Measurements from ENCODE around the gene C10orf120. TPM values are rescaled to one million over a fixed set of nuclear protein-coding genes. Genes with fewer than 3 reads are reported as not detected.

C10orf120 gene
- total RNA-seq, 2 donors from 2014 or later: not detected

- H3K4me1 ChIP-seq: peaks cover 5% of the 10 kb centered on the region
- no peaks in the 10 kb centered on the region for H3K27me3 ChIP-seq
- no peak for DNase-seq
- H3K9me3 ChIP-seq: no peaks in the 10 kb centered on the region
- WGBS, 2 donors: 86 to 90% methylated on average over 5 of the region's 5 CpGs
- no peak for ATAC-seq
- intact Hi-C loops (cut with DNase I): no loop called here
- TF ChIP-seq, protein P1, sequence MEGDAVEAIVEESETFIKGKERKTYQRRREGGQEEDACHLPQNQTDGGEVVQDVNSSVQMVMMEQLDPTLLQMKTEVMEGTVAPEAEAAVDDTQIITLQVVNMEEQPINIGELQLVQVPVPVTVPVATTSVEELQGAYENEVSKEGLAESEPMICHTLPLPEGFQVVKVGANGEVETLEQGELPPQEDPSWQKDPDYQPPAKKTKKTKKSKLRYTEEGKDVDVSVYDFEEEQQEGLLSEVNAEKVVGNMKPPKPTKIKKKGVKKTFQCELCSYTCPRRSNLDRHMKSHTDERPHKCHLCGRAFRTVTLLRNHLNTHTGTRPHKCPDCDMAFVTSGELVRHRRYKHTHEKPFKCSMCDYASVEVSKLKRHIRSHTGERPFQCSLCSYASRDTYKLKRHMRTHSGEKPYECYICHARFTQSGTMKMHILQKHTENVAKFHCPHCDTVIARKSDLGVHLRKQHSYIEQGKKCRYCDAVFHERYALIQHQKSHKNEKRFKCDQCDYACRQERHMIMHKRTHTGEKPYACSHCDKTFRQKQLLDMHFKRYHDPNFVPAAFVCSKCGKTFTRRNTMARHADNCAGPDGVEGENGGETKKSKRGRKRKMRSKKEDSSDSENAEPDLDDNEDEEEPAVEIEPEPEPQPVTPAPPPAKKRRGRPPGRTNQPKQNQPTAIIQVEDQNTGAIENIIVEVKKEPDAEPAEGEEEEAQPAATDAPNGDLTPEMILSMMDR (IDR thresholded peaks at IDR 0.05): no peak
- TF ChIP-seq POLR2A (IDR thresholded peaks at IDR 0.05): no peak
- H3K27ac ChIP-seq: no peak overlapping the region
- H3K36me3 ChIP-seq (replicated peaks in 1 of 2; ENCODE audit: insufficient read depth in 1 of 2, low read depth in 2 of 2): no peaks in the 10 kb centered on the region
- no peak overlapping the region for H3K4me3 ChIP-seq
Measured at GRCh38 chr10:122673731-122674130, 25.9 kb downstream of the C10orf120 start.

GRCh38 chr10:122673269-122673668 lies 26.4 kb downstream of the C10orf120 start:
- Histone ChIP-seq H3K4me3 (no peak overlapping the region), H3K9me3 (no peaks in the 10 kb centered on the region), H3K27me3 (no peaks in the 10 kb centered on the region), H3K4me1 (peaks cover 5% of the 10 kb centered on the region), H3K36me3 (replicated peaks in 1 of 2; ENCODE audit: insufficient read depth in 1 of 2, low read depth in 2 of 2) (no peaks in the 10 kb centered on the region), H3K27ac (no peak overlapping the region)
- TF ChIP-seq POLR2A (IDR thresholded peaks at IDR 0.05): no peak
- TF ChIP-seq, protein P1 (IDR thresholded peaks at IDR 0.05): no peak
- 79% methylated on average over 5 to 6 of the region's 6 CpGs for WGBS, 2 donors
- no peak for ATAC-seq
- intact Hi-C loops (cut with DNase I): no loop called here
- no peak for DNase-seq

DNA sequence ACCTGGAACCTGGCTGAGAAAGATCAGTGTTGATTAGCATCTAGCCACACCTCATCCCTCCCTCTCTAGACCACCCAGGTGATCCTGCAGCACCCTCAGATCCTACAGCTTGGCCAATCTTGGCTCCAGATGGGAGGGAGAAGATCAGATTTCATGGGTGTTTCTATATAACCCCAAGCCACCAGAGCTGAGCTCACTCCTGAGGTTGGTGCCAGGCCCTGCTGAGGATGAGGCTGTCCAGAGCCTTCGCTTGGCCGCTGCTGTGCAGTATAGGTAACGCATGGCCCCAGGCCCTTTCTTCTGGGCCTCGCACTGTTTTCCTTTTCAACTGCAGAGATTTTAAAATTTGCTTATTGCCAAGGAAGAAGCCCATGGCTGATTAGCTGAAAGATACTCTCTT lies 27.0 kb downstream of the C10orf120 start:
- Histone ChIP-seq H3K36me3 (replicated peaks in 1 of 2; ENCODE audit: insufficient read depth in 1 of 2, low read depth in 2 of 2) (no peaks in the 10 kb centered on the region), H3K27ac (no peak overlapping the region)

GRCh38 chr10:122671355-122671754 lies 28.3 kb downstream of the C10orf120 start:
- no peaks in the 10 kb centered on the region for H3K27me3 ChIP-seq
- no peaks in the 10 kb centered on the region for H3K36me3 ChIP-seq (replicated peaks in 1 of 2; ENCODE audit: insufficient read depth in 1 of 2, low read depth in 2 of 2)
- H3K9me3 ChIP-seq: no peaks in the 10 kb centered on the region
- DNase-seq: no peak
- intact Hi-C loops (cut with DNase I): no loop called here
- ATAC-seq: no peak
- H3K4me1 ChIP-seq: peaks cover 5% of the 10 kb centered on the region
- H3K4me3 ChIP-seq: no peak overlapping the region
- 41 to 53% methylated on average over 3 of the region's 3 CpGs for WGBS, 2 donors
- H3K27ac ChIP-seq: no peak overlapping the region
- TF ChIP-seq, protein P1 (IDR thresholded peaks at IDR 0.05): no peak
- TF ChIP-seq POLR2A (IDR thresholded peaks at IDR 0.05): no peak

More for the DNA sequence above, 27.0 kb downstream of the C10orf120 start:
- Histone ChIP-seq H3K4me1 (peaks cover 5% of the 10 kb centered on the region), H3K4me3 (no peak overlapping the region), H3K9me3 (no peaks in the 10 kb centered on the region), H3K27me3 (no peaks in the 10 kb centered on the region)
- intact Hi-C loops (cut with DNase I): no loop called here
- ATAC-seq: no peak
- TF ChIP-seq POLR2A (IDR thresholded peaks at IDR 0.05): no peak
- TF ChIP-seq, protein P1 (IDR thresholded peaks at IDR 0.05): no peak
- 91 to 92% methylated on average over 4 of the region's 4 CpGs for WGBS, 2 donors
- no peak for DNase-seq

- TF ChIP-seq, protein P1 (IDR thresholded peaks at IDR 0.05): no peak
- no peak for TF ChIP-seq POLR2A (IDR thresholded peaks at IDR 0.05)
- Histone ChIP-seq H3K27ac (no peak overlapping the region), H3K4me1 (peaks cover 5% of the 10 kb centered on the region), H3K4me3 (no peak overlapping the region), H3K27me3 (no peaks in the 10 kb centered on the region), H3K9me3 (no peaks in the 10 kb centered on the region), H3K36me3 (replicated peaks in 1 of 2; ENCODE audit: insufficient read depth in 1 of 2, low read depth in 2 of 2) (no peaks in the 10 kb centered on the region)
- intact Hi-C loops (cut with DNase I): no loop called here
- WGBS, 2 donors: 76% methylated on average over 2 of the region's 2 CpGs; no CpG with 5 or more reads in 1 of the 2 donors
- ATAC-seq (no peak), DNase-seq (no peak)
Measured at GRCh38 chr10:122669842-122670241, 29.8 kb downstream of the C10orf120 start.
